IMR-90 (cell line): Measurements from ENCODE around the gene GPR32. TPM values are rescaled to one million over a fixed set of nuclear protein-coding genes. Genes with fewer than 3 reads are reported as not detected.
"Not testable (repeated sequence)": the region's sequence is repeated elsewhere in the genome, so short reads cannot be mapped to it uniquely, and the experiment has no call there.

Experiments used
- ATAC-seq: fragments of 200-7000 bp; cut with Tn5 transposase; 2 replicates; pipeline ENCODE4 v1.9.1; 2020; ENCODE audit warnings: low read depth, mild to moderate bottlenecking, moderate library complexity
- Bru-seq: library from RNA; stranded (reverse); fragments of 400-500 nt; gene quantifications from one replicate; lab custom pipeline; 2021; lab: Mats Ljungman, UMichigan
- BruChase-seq, 2 experiments: library from RNA; stranded (reverse); fragments of 400-500 nt; gene quantifications; one replicate each; lab custom pipeline; 2021; lab: Mats Ljungman, UMichigan
- BruUV-seq: library from RNA; stranded (reverse); fragments of 400-500 nt; replicated peaks from 2 replicates; lab custom pipeline; 2021; lab: Mats Ljungman, UMichigan
- CTCF ChIA-PET: fragments of 300-600 bp; formaldehyde crosslinking; extraction: SDS; loops from one replicate; lab custom pipeline; 2021; ENCODE audit warnings: antibody characterized with exemption; lab: Yijun Ruan, JAX
- POLR2A ChIA-PET: fragments of 300-600 bp; sonication (Branson Sonifier 250); formaldehyde crosslinking; loops from one replicate; lab custom pipeline; 2022; ENCODE audit warnings: antibody characterized with exemption; ENCODE audit not compliant: unreplicated experiment; lab: Charles Lee
- DNase-seq: peaks from one replicate; pipeline ENCODE4 v3.0.0; 2013
- H2AFZ ChIP-seq: replicated peaks from 2 replicates; pipeline ENCODE3; 2013; ENCODE audit warnings: low read length, mild to moderate bottlenecking; ENCODE audit not compliant: poor library complexity
- H2AK5ac ChIP-seq: 2 replicates; pipeline ENCODE4 v1.6.1; 2013; ENCODE audit warnings: low read depth, low read length, inconsistent platforms
- H2AK9ac ChIP-seq: replicated peaks from 2 replicates; pipeline ENCODE3; 2013; ENCODE audit warnings: mild to moderate bottlenecking, low read depth, low read length, moderate library complexity; ENCODE audit not compliant: poor library complexity
- H2BK120ac ChIP-seq: 2 replicates; pipeline ENCODE4 v1.6.1; 2013; ENCODE audit warnings: low read depth, low read length, inconsistent platforms
- H2BK15ac ChIP-seq: 3 replicates; pipeline ENCODE4 v1.6.1; 2013; ENCODE audit warnings: low read depth, low read length, inconsistent platforms
- H2BK20ac ChIP-seq: 2 replicates; pipeline ENCODE4 v1.6.1; 2013; ENCODE audit warnings: low read depth, mild to moderate bottlenecking, inconsistent platforms, low read length, moderate library complexity
- H2BK5ac ChIP-seq: 2 replicates; pipeline ENCODE4 v1.6.1; 2013; ENCODE audit warnings: mild to moderate bottlenecking, low read depth, low read length, inconsistent platforms; ENCODE audit not compliant: poor library complexity, severe bottlenecking
- H3K14ac ChIP-seq: replicated peaks from 2 replicates; pipeline ENCODE4 v1.6.1; 2013; ENCODE audit warnings: low read depth, low read length, inconsistent platforms
- H3K18ac ChIP-seq: 2 replicates; pipeline ENCODE4 v1.6.1; 2013; ENCODE audit warnings: low read depth, low read length, control low read depth
- H3K23ac ChIP-seq: 2 replicates; pipeline ENCODE4 v1.6.1; 2013; ENCODE audit warnings: low read depth, low read length, inconsistent platforms
- H3K27ac ChIP-seq: 2 replicates; pipeline ENCODE4 v1.5.1; 2013; ENCODE audit warnings: mild to moderate bottlenecking, control low read depth, low read length; ENCODE audit not compliant: insufficient read depth
- H3K27me3 ChIP-seq: 2 replicates; pipeline ENCODE4 v1.6.1; 2013; ENCODE audit warnings: low read length; ENCODE audit not compliant: control insufficient read depth, insufficient read depth
- H3K36me3 ChIP-seq: 2 replicates; pipeline ENCODE4 v1.6.1; 2013; ENCODE audit warnings: low read length, mixed read lengths; ENCODE audit not compliant: control insufficient read depth, insufficient read depth
- H3K4ac ChIP-seq: 2 replicates; pipeline ENCODE4 v1.6.1; 2013; ENCODE audit warnings: low read depth, low read length, inconsistent platforms
- H3K4me1 ChIP-seq: 2 replicates; pipeline ENCODE4 v1.6.1; 2013; ENCODE audit warnings: low read length, mixed read lengths; ENCODE audit not compliant: control insufficient read depth, insufficient read depth
- H3K4me2 ChIP-seq: 2 replicates; pipeline ENCODE4 v1.6.1; 2013; ENCODE audit warnings: low read depth, mild to moderate bottlenecking, control low read depth, low read length, moderate library complexity
- H3K4me3 ChIP-seq: 2 replicates; pipeline ENCODE4 v1.5.1; 2013; ENCODE audit warnings: low read depth, mild to moderate bottlenecking, control low read depth, low read length, moderate library complexity; ENCODE audit not compliant: insufficient read depth
- H3K56ac ChIP-seq: 2 replicates; pipeline ENCODE4 v1.6.1; 2013; ENCODE audit warnings: low read length, inconsistent platforms; ENCODE audit not compliant: insufficient read depth; ENCODE audit errors: extremely low read depth
- H3K79me1 ChIP-seq, 2 experiments: 2 replicates each; pipeline ENCODE4 v1.6.1; 2013; ENCODE audit warnings: low read length in 2 of 2, inconsistent platforms in 1 of 2, low read depth in 1 of 2
- H3K9ac ChIP-seq: 2 replicates; pipeline ENCODE4 v1.6.1; 2013; ENCODE audit warnings: low read depth, low read length, control low read depth
- H3K9me1 ChIP-seq: 2 replicates; pipeline ENCODE4 v1.6.1; 2013; ENCODE audit warnings: low read length, inconsistent platforms; ENCODE audit not compliant: insufficient read depth
- H3K9me3 ChIP-seq: 2 replicates; pipeline ENCODE4 v1.6.1; 2013; ENCODE audit warnings: low read length; ENCODE audit not compliant: control insufficient read depth, insufficient read depth
- H4K20me1 ChIP-seq: 2 replicates; pipeline ENCODE4 v1.6.1; 2013; ENCODE audit warnings: low read length, inconsistent platforms; ENCODE audit not compliant: insufficient read depth
- H4K5ac ChIP-seq: 2 replicates; pipeline ENCODE4 v1.6.1; 2013; ENCODE audit warnings: mild to moderate bottlenecking, low read depth, low read length, control low read depth
- H4K8ac ChIP-seq, 2 experiments: 2 replicates each; pipeline ENCODE4 v1.6.1; 2013; ENCODE audit warnings: low read depth in 2 of 2, low read length in 2 of 2, control low read depth in 1 of 2, inconsistent platforms in 1 of 2
- H4K91ac ChIP-seq: 2 replicates; pipeline ENCODE4 v1.6.1; 2013; ENCODE audit warnings: low read depth, low read length, inconsistent platforms; ENCODE audit not compliant: insufficient read depth
- WGBS, 2 experiments: methylation state at CpG; one replicate each; pipeline versions ENCODE4 v1.1.5 to v1.1.7; 2013; ENCODE audit warnings: missing lambda C conversion rate in 2 of 2; ENCODE audit not compliant: insufficient read length in 1 of 2; ENCODE audit errors: extremely low coverage in 2 of 2; 5-methylcytosine and 5-hydroxymethylcytosine counted together
- dilution Hi-C: fragments of 300-500 bp; cut with HindIII; formaldehyde crosslinking; loops from one replicate; pipeline ENCODE4 v1.14.3; 2018; ENCODE audit warnings: low sequenced_read_pairs; ENCODE audit not compliant: unreplicated experiment
- in situ Hi-C: fragments of 300-500 bp; cut with MboI; formaldehyde crosslinking; loops from 3 replicates; pipeline ENCODE4 v1.14.3; 2019; ENCODE audit warnings: low sequenced_read_pairs, inconsistent platforms, mixed read lengths
- intact Hi-C: fragments of 100-400 bp; cut with micrococcal nuclease; formaldehyde crosslinking; loops from 2 replicates; pipeline ENCODE4 v1.10.0; 2022
- long read RNA-seq: library from polyadenylated mRNA; unstranded; transcript quantifications from one replicate; pipeline ENCODE4 v2.0.0, GENCODE V29; 2021; ENCODE audit not compliant: unreplicated experiment
- polyA plus RNA-seq, 3 experiments: library from polyadenylated mRNA; depleted of rRNA; stranded (reverse); fragments of >200 nt; gene quantifications; 2 replicates each; pipeline ENCODE4 v1.2.3, GENCODE V29; 2012; ENCODE audit warnings: low replicate concordance in 1 of 3
- total RNA-seq: library from RNA; depleted of rRNA; stranded (reverse); fragments of >200 nt; gene quantifications from 2 replicates; pipeline ENCODE4 v1.2.3, GENCODE V29; 2012; rRNA removed

GPR32 gene, protein sequence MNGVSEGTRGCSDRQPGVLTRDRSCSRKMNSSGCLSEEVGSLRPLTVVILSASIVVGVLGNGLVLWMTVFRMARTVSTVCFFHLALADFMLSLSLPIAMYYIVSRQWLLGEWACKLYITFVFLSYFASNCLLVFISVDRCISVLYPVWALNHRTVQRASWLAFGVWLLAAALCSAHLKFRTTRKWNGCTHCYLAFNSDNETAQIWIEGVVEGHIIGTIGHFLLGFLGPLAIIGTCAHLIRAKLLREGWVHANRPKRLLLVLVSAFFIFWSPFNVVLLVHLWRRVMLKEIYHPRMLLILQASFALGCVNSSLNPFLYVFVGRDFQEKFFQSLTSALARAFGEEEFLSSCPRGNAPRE
- total RNA-seq = not detected in 2 replicates
- not detected in 2 replicates for polyA plus RNA-seq (2012; rRNA removed)
- polyA plus RNA-seq (2012; cell fraction: cytosol; rRNA removed) = not detected in 2 replicates
- not detected in 2 replicates for polyA plus RNA-seq (2012; cell fraction: nucleus; rRNA removed; ENCODE audit: low replicate concordance)
- Bru-seq, nascent RNA = not detected
- not detected for BruChase-seq, experiment 1, labeled RNA remaining after a 6-hour chase
- BruChase-seq, experiment 2, labeled RNA remaining after a 2-hour chase = not detected
- long read RNA-seq = 0 reads

DNA sequence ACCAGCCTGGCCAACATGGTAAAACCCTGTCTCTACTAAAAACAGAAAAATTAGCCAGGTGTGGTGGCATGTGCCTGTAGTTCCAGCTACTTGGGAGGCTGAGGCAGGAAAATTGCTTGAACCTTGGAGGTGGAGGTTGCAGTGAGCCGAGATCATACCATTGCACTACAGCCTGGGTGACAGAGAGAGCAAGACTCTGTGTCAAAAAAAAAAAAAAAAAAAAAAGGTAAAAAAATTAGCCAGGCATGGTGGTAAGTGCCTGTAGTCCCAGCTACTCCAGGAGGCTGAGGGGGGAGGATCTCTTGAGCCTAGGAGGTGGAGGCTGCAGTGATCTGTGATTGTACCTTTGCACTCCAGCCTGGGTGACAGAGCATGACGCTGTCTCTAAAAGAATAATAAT, at the start of gene GPR32:
Gene GPR32 (plus strand): TSS at position 301 of the 400 bp plus-strand sequence. CDS start 137 bp downstream, outside the sequence.
- H2AK9ac ChIP-seq, H2AK5ac ChIP-seq, H3K9me1 ChIP-seq, H3K14ac ChIP-seq, H3K4me2 ChIP-seq, H4K20me1 ChIP-seq, DNase-seq, ATAC-seq, H3K9me3 ChIP-seq, H3K36me3 ChIP-seq, H2BK120ac ChIP-seq, H3K4ac ChIP-seq, CTCF ChIA-PET, H3K27ac ChIP-seq, H4K91ac ChIP-seq, H3K79me1 ChIP-seq, H3K23ac ChIP-seq, H2BK5ac ChIP-seq, H2AFZ ChIP-seq, H3K27me3 ChIP-seq, H3K4me3 ChIP-seq, H3K56ac ChIP-seq, H2BK20ac ChIP-seq, H4K5ac ChIP-seq, dilution Hi-C loops, H2BK15ac ChIP-seq, intact Hi-C loops, H4K8ac ChIP-seq, POLR2A ChIA-PET, H3K9ac ChIP-seq, BruUV-seq, H3K4me1 ChIP-seq, H3K18ac ChIP-seq, in situ Hi-C loops: not testable (repeated sequence)
- no CpG with 5 or more reads among the region's 2 CpGs for WGBS, 2 experiments
